ENCODE data around the gene CXXC4. TPM values are rescaled to one million over a fixed set of nuclear protein-coding genes. Genes with fewer than 3 reads are reported as not detected.

Gene CXXC4
- total and polyA plus RNA-seq, 2 donors (not counting 1 experiment from before 2014, with no cell fraction given) = under 0.01 to 0.02 TPM

- no peak overlapping the region for H2AFZ ChIP-seq (ENCODE audit: low read length)
- no peak overlapping the region for H3K4me3 ChIP-seq (replicated peaks in 1 of 4; ENCODE audit: control extremely low read depth in 1 of 4, insufficient read depth in 1 of 4, low read depth in 3 of 4, low read length in 4 of 4)
- H3K27me3 ChIP-seq (ENCODE audit: control insufficient read depth, insufficient read depth, low read length) = no peaks in the 10 kb centered on the region
- no peak overlapping the region for H3K9ac ChIP-seq (ENCODE audit: insufficient read depth, low read length)
- no peaks in the 10 kb centered on the region for H3K36me3 ChIP-seq (ENCODE audit: control insufficient read depth, insufficient read depth, low read length)
- H3K9me3 ChIP-seq (ENCODE audit: control insufficient read depth, insufficient read depth, low read depth, low read length) = no peaks in the 10 kb centered on the region
- H3K4me2 ChIP-seq (ENCODE audit: extremely low read depth, insufficient read depth, low read length) = no peak overlapping the region
- DNase-seq (ENCODE audit: low read depth in 2 of 2) = no peak
- H4K20me1 ChIP-seq (ENCODE audit: control insufficient read depth, extremely low read depth, insufficient read depth, low read length) = no peaks in the 10 kb centered on the region
- no peaks in the 10 kb centered on the region for H3K4me1 ChIP-seq (ENCODE audit: control insufficient read depth, extremely low read depth, insufficient read depth, low read length)
- TF ChIP-seq EZH2 (IDR thresholded peaks at IDR 0.05; ENCODE audit: low read length, missing control alignments) (no peak), CTCF (conservative IDR thresholded peaks at IDR 0.05 in 1 of 2, IDR thresholded peaks at IDR 0.05 in 1 of 2; ENCODE audit: low read depth in 1 of 2, low read length in 2 of 2) (no peak)
- no peak overlapping the region for H3K27ac ChIP-seq (ENCODE audit: insufficient read depth, low read length)
- H3K79me2 ChIP-seq (ENCODE audit: control insufficient read depth, insufficient read depth, low read length) = no peaks in the 10 kb centered on the region
Observed at GRCh38 chr4:104508224-104508623, 13.5 kb upstream of the CXXC4 start.

GRCh38 chr4:104507112-104507511, 12.4 kb upstream of the CXXC4 start:
- TF ChIP-seq EZH2 (IDR thresholded peaks at IDR 0.05; ENCODE audit: low read length, missing control alignments) (no peak), CTCF (conservative IDR thresholded peaks at IDR 0.05 in 1 of 2, IDR thresholded peaks at IDR 0.05 in 1 of 2; ENCODE audit: low read depth in 1 of 2, low read length in 2 of 2) (no peak)
- no peak for DNase-seq (ENCODE audit: low read depth in 2 of 2)
- no peaks in the 10 kb centered on the region for H3K79me2 ChIP-seq (ENCODE audit: control insufficient read depth, insufficient read depth, low read length)
- no peak overlapping the region for H3K27ac ChIP-seq (ENCODE audit: insufficient read depth, low read length)
- H3K4me3 ChIP-seq (replicated peaks in 1 of 4; ENCODE audit: control extremely low read depth in 1 of 4, insufficient read depth in 1 of 4, low read depth in 3 of 4, low read length in 4 of 4) = no peak overlapping the region
- no peak overlapping the region for H3K9ac ChIP-seq (ENCODE audit: insufficient read depth, low read length)
- H3K9me3 ChIP-seq (ENCODE audit: control insufficient read depth, insufficient read depth, low read depth, low read length) = no peaks in the 10 kb centered on the region
- H3K27me3 ChIP-seq (ENCODE audit: control insufficient read depth, insufficient read depth, low read length) = no peaks in the 10 kb centered on the region
- H2AFZ ChIP-seq (ENCODE audit: low read length) = no peak overlapping the region
- no peak overlapping the region for H3K4me2 ChIP-seq (ENCODE audit: extremely low read depth, insufficient read depth, low read length)
- no peaks in the 10 kb centered on the region for H4K20me1 ChIP-seq (ENCODE audit: control insufficient read depth, extremely low read depth, insufficient read depth, low read length)
- no peaks in the 10 kb centered on the region for H3K4me1 ChIP-seq (ENCODE audit: control insufficient read depth, extremely low read depth, insufficient read depth, low read length)
- H3K36me3 ChIP-seq (ENCODE audit: control insufficient read depth, insufficient read depth, low read length) = no peaks in the 10 kb centered on the region

- no peaks in the 10 kb centered on the region for H3K79me2 ChIP-seq (ENCODE audit: control insufficient read depth, insufficient read depth, low read length)
- no peaks in the 10 kb centered on the region for H3K9me3 ChIP-seq (ENCODE audit: control insufficient read depth, insufficient read depth, low read depth, low read length)
- no peak overlapping the region for H3K9ac ChIP-seq (ENCODE audit: insufficient read depth, low read length)
- H3K36me3 ChIP-seq (ENCODE audit: control insufficient read depth, insufficient read depth, low read length) = no peaks in the 10 kb centered on the region
- no peaks in the 10 kb centered on the region for H4K20me1 ChIP-seq (ENCODE audit: control insufficient read depth, extremely low read depth, insufficient read depth, low read length)
- no peak overlapping the region for H3K4me3 ChIP-seq (replicated peaks in 1 of 4; ENCODE audit: control extremely low read depth in 1 of 4, insufficient read depth in 1 of 4, low read depth in 3 of 4, low read length in 4 of 4)
- H2AFZ ChIP-seq (ENCODE audit: low read length) = no peak overlapping the region
- TF ChIP-seq CTCF (conservative IDR thresholded peaks at IDR 0.05 in 1 of 2, IDR thresholded peaks at IDR 0.05 in 1 of 2; ENCODE audit: low read depth in 1 of 2, low read length in 2 of 2) (no peak), EZH2 (IDR thresholded peaks at IDR 0.05; ENCODE audit: low read length, missing control alignments) (no peak)
- no peak overlapping the region for H3K27ac ChIP-seq (ENCODE audit: insufficient read depth, low read length)
- DNase-seq (ENCODE audit: low read depth in 2 of 2) = no peak
- H3K4me1 ChIP-seq (ENCODE audit: control insufficient read depth, extremely low read depth, insufficient read depth, low read length) = no peaks in the 10 kb centered on the region
- no peak overlapping the region for H3K4me2 ChIP-seq (ENCODE audit: extremely low read depth, insufficient read depth, low read length)
- H3K27me3 ChIP-seq (ENCODE audit: control insufficient read depth, insufficient read depth, low read length) = no peaks in the 10 kb centered on the region
Observed at GRCh38 chr4:104504536-104504935, 9.8 kb upstream of the CXXC4 start.

All from fibroblast of lung (primary cell).